HG03378 (cell line): ENCODE results near the gene IRF2BP2.

Experiments
- ATAC-seq: cut with Tn5 transposase; IDR thresholded peaks from one replicate; pipeline ENCODE4 v1.9.1; 2021; ENCODE audit warnings: mild to moderate bottlenecking, moderate library complexity; ENCODE audit not compliant: unreplicated experiment

The IRF2BP2 gene

GRCh38 chr1:234559902-234560676 lies 49.9 kb downstream of the IRF2BP2 start:
- no peak for ATAC-seq

- no peak for ATAC-seq
These were observed 50.7 kb downstream of the IRF2BP2 start for GRCh38 chr1:234559152-234559901.

GRCh38 chr1:234558330-234558836 lies 51.6 kb downstream of the IRF2BP2 start:
- ATAC-seq = no peak

- no peak for ATAC-seq
These were observed 53.6 kb downstream of the IRF2BP2 start for GRCh38 chr1:234556245-234556943.

- no peak for ATAC-seq
These were observed 54.5 kb downstream of the IRF2BP2 start for GRCh38 chr1:234555390-234556024.

- ATAC-seq = no peak
These were observed 55.2 kb downstream of the IRF2BP2 start for GRCh38 chr1:234554698-234555311.
